HUES6 (cell line): ENCODE data around the gene CINP.

Experiments used
- H3K27ac ChIP-seq: 2 replicates; pipeline ENCODE4 v1.7.0; 2013; ENCODE audit warnings: low read depth, mild to moderate bottlenecking, low read length, inconsistent platforms
- H3K27me3 ChIP-seq: 2 replicates; pipeline ENCODE4 v1.6.1; 2013; ENCODE audit warnings: low read length; ENCODE audit not compliant: control insufficient read depth, insufficient read depth
- H3K36me3 ChIP-seq: 2 replicates; pipeline ENCODE4 v1.6.1; 2013; ENCODE audit warnings: low read length; ENCODE audit not compliant: control insufficient read depth, insufficient read depth
- H3K4me1 ChIP-seq: 2 replicates; pipeline ENCODE4 v1.6.1; 2013; ENCODE audit warnings: low read length; ENCODE audit not compliant: control insufficient read depth, insufficient read depth
- H3K4me3 ChIP-seq: 2 replicates; pipeline ENCODE4 v1.5.1; 2013; ENCODE audit warnings: low read depth, low read length
- H3K9ac ChIP-seq: one replicate; pipeline ENCODE4 v1.6.1; 2013; ENCODE audit warnings: mild to moderate bottlenecking, low read length
- H3K9me3 ChIP-seq: 2 replicates; pipeline ENCODE4 v1.6.1; 2013; ENCODE audit warnings: low read depth, low read length; ENCODE audit not compliant: control insufficient read depth, insufficient read depth

The CINP gene

DNA sequence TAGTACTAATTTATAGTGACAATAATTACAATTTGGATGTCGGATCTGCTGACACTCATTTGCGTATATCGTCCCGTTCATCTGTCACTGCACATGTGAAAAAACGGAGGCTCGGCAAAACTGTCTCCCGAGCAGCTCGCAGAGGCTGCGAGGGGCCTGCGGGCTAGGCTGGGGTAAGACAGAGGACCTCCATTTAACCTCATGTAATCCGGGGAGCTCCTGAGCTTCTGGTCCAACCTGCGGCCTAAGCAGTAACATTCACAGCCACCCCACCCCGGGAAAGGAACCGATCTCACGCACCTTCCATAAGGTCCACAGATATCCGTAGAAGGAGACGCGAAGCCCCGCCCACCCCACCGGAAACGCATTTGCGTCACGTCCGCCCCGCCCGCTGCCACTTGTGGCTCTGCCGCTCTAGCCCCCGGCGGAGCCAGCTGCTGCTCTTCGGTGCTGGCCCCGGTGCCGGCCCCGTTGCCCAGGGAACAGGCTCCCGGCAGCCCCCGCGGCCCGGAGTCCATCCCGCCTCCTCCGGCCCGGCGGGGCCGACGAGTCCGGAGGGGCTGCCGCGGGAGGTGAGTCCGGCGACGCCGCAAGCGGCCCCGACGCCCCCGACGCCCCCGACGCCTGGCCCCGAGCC is at the start of gene CINP, which contains the start of gene TECPR2:
Gene CINP, minus strand, starts transcription at position 346 of the 637 bp plus-strand sequence. Its CDS starts 39 bp downstream, at position 307.
Gene TECPR2, plus strand, starts transcription at position 397 of the 637 bp plus-strand sequence. CDS start 13,781 bp downstream, outside the sequence.
- H3K4me1 ChIP-seq = peaks cover 14% of the 10 kb centered on the region
- H3K9me3 ChIP-seq = no peaks in the 10 kb centered on the region
- H3K9ac ChIP-seq = peak within 1 kb of the TSS; percentile 88
- peak within 1 kb of the TSS; percentile 93 for H3K4me3 ChIP-seq
- H3K36me3 ChIP-seq = peaks cover 13% of the 10 kb centered on the region
- H3K27ac ChIP-seq = peak within 1 kb of the TSS; percentile 53; the same call in 1 of the 2 replicates
- no peaks in the 10 kb centered on the region for H3K27me3 ChIP-seq

DNA sequence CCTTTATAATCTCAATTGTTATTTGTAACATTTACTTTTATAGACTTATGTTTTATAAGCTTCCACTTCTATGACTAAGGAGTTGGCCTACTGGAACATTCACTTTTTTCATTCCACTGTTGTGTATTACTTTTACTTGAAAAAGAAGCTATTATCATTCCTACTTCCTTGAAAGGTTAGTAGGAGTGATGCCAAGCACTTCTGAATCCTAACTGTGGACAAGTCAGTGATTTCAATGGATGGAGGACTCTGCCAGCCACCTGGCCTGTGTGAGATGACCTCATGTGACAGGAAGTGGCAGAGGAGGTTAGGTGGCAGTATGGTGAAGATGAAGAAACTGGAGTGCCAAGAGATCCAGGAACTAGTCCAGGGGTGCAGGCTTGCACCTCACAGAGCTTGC is 46.0 kb upstream of the CINP start:
- Histone ChIP-seq H3K36me3 (peaks cover 6% of the 10 kb centered on the region; the same call in 1 of the 2 replicates), H3K4me3 (no peak overlapping the region), H3K9ac (no peak overlapping the region), H3K4me1 (peaks cover 16% of the 10 kb centered on the region), H3K27me3 (no peaks in the 10 kb centered on the region), H3K9me3 (no peaks in the 10 kb centered on the region), H3K27ac (peak overlapping the region; percentile 21; the same call in 1 of the 2 replicates)

DNA sequence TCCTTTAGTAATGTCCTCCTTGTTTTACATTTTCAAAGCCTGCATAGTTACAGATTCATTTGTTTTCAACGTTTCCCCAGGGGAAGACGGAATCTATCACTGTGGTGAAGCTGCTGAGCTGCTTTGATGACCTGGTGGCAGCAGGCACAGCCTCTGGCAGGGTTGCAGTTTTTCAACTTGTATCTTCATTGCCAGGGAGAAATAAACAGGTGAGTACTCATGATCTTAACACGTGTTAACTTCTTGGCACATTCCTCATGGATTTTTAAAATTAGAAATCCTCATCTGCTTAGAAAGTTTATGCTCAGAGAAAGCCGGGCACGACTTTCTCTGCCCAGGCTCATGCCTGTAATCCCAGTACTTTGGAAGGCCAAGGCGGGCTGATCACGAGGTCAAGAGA is 44.6 kb upstream of the CINP start:
- Histone ChIP-seq H3K9me3 (peaks cover 13% of the 10 kb centered on the region; the same call in 1 of the 2 replicates), H3K36me3 (peaks cover 9% of the 10 kb centered on the region; the same call in 1 of the 2 replicates), H3K27ac (no peak overlapping the region), H3K27me3 (no peaks in the 10 kb centered on the region), H3K4me1 (peaks cover 13% of the 10 kb centered on the region), H3K4me3 (no peak overlapping the region), H3K9ac (no peak overlapping the region)

DNA sequence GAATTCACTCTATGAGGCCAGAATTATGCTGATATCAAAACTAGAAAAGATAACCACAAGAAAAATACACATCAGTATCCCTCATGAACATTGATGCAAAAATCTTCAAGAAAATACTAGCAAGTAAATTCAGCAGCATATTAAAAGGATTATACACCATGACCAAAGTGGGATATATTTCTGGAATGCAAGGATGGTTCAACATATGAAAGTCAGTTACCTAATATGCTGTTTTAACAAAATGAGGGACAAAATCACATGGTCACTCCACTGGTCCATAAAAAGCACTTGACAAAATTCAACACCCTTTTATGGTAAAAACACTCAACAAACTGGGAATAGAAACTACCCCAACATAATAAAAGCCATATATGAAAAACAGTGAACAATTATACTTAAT is 40.3 kb upstream of the CINP start:
- Histone ChIP-seq H3K27ac (no peak overlapping the region), H3K4me1 (no peaks in the 10 kb centered on the region), H3K27me3 (no peaks in the 10 kb centered on the region), H3K9me3 (peaks cover 37% of the 10 kb centered on the region; the same call in 1 of the 2 replicates), H3K36me3 (peaks cover 5% of the 10 kb centered on the region; the same call in 1 of the 2 replicates), H3K4me3 (no peak overlapping the region), H3K9ac (no peak overlapping the region)

DNA sequence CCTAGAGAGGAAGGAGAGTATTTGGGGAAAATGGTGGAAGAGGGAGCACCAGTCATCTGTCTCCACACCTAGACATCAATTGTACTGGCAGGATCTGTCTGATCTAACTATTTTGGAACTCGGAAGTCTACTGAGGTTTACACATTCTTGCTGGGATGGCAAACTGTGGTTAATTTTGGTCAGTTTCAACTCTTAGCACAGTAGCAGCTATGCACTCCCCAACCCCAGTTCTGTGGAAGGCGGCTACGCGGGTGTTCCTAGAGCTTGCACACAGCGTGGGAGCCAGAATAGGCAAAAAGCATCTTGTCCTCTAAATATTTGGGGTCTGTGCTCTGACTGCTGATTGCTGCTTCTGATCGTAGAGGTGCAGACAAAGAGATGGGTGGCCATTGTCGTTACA is 33.8 kb upstream of the CINP start:
- Histone ChIP-seq H3K36me3 (peaks cover 4% of the 10 kb centered on the region; the same call in 1 of the 2 replicates), H3K27ac (no peak overlapping the region), H3K4me1 (peaks cover 18% of the 10 kb centered on the region), H3K4me3 (no peak overlapping the region), H3K9me3 (peaks cover 25% of the 10 kb centered on the region; the same call in 1 of the 2 replicates), H3K9ac (no peak overlapping the region), H3K27me3 (no peaks in the 10 kb centered on the region)

DNA sequence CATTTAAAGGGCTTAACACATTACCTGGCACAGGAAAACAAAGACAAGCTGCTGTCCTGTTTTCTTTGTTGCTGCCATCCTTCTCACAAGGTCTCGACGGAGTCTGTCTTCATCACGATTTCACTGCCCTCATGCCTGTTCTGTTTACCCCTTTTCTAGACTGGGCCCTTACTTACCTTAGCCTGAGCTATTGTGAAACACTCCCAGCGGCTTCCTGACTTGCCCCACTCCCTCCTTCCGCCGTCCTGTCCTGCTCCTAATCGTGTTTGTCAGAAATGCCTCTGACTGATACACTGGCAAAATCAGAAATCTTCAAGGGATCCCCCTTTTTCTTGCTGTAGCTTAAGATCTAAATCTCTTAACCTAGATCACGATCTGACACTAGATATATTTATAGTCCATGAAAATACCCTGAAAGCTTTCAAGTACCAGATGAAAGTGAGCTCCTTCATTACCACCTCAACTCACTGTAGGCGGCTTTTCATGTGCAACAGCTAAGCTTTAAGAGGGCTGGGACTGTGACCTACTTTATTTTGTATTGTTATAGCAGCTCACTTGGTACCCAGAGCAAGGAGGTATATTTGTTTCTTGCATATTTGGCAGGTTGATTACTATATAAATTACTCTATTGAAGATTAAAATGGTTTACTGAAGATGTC is 32.2 kb upstream of the CINP start:
- Histone ChIP-seq H3K36me3 (peaks cover 4% of the 10 kb centered on the region; the same call in 1 of the 2 replicates), H3K27me3 (no peaks in the 10 kb centered on the region), H3K9me3 (peaks cover 22% of the 10 kb centered on the region; the same call in 1 of the 2 replicates), H3K4me1 (peaks cover 20% of the 10 kb centered on the region), H3K27ac (no peak overlapping the region), H3K9ac (no peak overlapping the region), H3K4me3 (no peak overlapping the region)

DNA sequence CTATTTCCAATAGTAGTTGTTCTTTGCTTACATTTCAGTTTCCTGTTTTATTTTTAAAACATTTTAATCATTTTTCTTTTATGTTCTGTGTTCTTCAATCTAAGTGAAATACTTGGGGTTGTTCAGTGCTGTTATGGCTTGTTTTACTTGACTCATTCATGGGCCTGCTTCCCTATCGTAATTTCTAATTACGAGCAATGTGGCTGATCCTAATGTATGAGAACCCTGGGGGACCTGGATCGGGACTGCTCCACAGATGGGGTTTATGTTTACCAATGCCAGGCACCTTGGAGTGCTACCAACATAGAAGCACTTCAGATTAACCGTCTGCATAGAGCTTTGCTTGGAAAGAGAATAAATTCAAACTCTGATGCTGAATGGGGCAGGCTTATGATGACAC is 29.8 kb upstream of the CINP start:
- H3K4me3 ChIP-seq = no peak overlapping the region
- no peak overlapping the region for H3K27ac ChIP-seq
- H3K9ac ChIP-seq = no peak overlapping the region
- H3K9me3 ChIP-seq = 0 out of 2 replicates have a peak, but pooled peaks cover 4% of the 10 kb centered on the region
- peaks cover 20% of the 10 kb centered on the region for H3K4me1 ChIP-seq
- no peaks in the 10 kb centered on the region for H3K27me3 ChIP-seq
- 0 out of 2 replicates have a peak, but pooled peaks cover 2% of the 10 kb centered on the region for H3K36me3 ChIP-seq

DNA sequence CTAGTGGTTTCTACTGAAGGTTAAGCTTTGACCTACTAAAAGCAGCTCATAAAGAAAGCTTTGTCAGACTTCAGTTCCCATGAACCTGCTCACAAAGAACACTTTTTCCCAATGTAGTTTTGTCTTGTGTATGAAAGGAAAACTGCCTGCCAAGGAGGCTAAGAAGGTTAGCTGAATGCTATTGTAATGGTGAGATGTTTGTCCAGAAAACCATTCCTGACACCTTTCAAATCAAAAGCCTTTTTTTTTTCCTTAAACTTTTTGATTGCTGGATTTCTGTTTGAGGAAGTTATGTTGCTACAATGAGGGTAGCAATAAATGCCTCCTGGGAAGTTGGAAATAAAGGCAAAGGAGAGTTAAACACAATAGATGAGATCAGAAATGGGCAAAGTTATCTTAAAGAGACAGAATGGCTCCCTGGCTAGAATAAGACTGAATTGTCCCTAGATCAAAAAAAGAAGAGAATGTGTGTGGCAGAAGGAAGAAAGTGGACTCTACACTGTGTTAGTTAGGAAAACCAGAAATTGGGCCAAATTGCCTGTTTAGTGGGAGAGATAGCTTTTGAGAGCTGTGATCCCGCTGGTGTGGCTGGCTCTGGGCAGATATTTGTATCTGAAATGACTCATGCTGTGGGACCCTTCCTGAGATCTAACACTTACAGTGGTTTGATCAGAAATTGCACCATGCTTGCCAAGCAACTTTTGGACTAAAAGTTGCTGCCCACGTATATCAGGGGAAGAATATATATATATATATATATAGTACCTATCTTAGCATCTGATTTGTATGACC is 27.6 kb upstream of the CINP start:
- no peak overlapping the region for H3K9ac ChIP-seq
- peaks cover 3% of the 10 kb centered on the region; the same call in 1 of the 2 replicates for H3K36me3 ChIP-seq
- H3K9me3 ChIP-seq = no peaks in the 10 kb centered on the region
- H3K4me1 ChIP-seq = peaks cover 12% of the 10 kb centered on the region
- H3K4me3 ChIP-seq = no peak overlapping the region
- no peaks in the 10 kb centered on the region for H3K27me3 ChIP-seq
- H3K27ac ChIP-seq = no peak overlapping the region

DNA sequence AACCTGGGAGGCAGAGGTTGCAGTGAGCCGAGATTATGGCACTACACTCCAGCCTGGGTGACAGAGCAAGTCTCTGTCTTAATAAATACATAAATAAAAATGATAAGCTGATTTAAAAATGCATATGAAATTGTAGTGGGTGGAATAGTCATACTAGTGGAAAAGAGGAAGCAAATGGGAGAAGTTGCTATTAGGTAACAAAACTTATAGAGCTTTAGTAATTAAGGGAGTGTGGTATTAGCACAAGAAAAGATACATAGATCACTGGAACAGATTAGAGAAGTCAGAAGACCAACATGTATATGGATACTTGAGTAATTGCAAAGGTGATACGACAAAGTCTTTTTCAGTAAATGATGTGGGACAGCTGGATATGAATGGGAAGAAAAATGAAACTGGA is 26.6 kb upstream of the CINP start:
- H3K4me1 ChIP-seq = 0 out of 2 replicates have a peak, but pooled peaks cover 3% of the 10 kb centered on the region
- H3K4me3 ChIP-seq = no peak overlapping the region
- peaks cover 7% of the 10 kb centered on the region; the same call in 1 of the 2 replicates for H3K36me3 ChIP-seq
- no peaks in the 10 kb centered on the region for H3K9me3 ChIP-seq
- H3K9ac ChIP-seq = no peak overlapping the region
- no peaks in the 10 kb centered on the region for H3K27me3 ChIP-seq
- H3K27ac ChIP-seq = no peak overlapping the region

DNA sequence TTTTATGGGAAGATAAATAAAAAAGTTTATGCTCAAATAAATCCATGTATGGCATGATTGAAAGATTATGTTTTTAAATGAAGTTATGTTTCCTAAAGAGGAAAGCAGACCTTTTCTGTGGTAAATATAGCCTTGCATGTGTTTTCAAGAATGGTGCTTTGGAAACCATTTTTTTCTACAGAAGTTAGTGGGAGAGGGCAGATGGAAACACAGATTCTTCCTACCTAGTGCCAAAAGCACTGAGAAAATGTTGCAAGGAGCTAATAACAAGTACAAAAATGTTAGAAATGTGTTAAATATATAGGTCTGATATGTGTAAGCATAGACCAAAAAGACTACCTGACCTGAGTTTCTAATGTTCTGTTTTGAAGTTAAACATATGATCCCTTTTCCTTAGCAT is 24.4 kb upstream of the CINP start:
- H3K9me3 ChIP-seq = no peaks in the 10 kb centered on the region
- peak overlapping the region; percentile 6; the same call in 1 of the 2 replicates for H3K27ac ChIP-seq
- H3K36me3 ChIP-seq = peaks cover 7% of the 10 kb centered on the region

More for the DNA sequence above, 24.4 kb upstream of the CINP start:
- Histone ChIP-seq H3K9ac (no peak overlapping the region), H3K4me1 (0 out of 2 replicates have a peak, but pooled peaks cover 3% of the 10 kb centered on the region), H3K4me3 (no peak overlapping the region), H3K27me3 (no peaks in the 10 kb centered on the region)
